GM23248 (cell line): ENCODE results near the gene AMDHD1.

Source experiments
- EZH2 ChIP-seq: fragments of 200-600 bp; sonication (generic); IDR thresholded peaks from 2 replicates; pipeline ENCODE4 v1.6.1; 2018; ENCODE audit warnings: antibody characterized with exemption, mild to moderate bottlenecking; ENCODE audit not compliant: insufficient read depth, poor library complexity, severe bottlenecking
- EZH2phosphoT487 ChIP-seq: fragments of 200-600 bp; sonication (generic); IDR thresholded peaks from 2 replicates; pipeline ENCODE4 v1.6.1; 2018; ENCODE audit warnings: antibody characterized with exemption, moderate library complexity, mild to moderate bottlenecking, low read depth; ENCODE audit not compliant: insufficient read depth

DNA sequence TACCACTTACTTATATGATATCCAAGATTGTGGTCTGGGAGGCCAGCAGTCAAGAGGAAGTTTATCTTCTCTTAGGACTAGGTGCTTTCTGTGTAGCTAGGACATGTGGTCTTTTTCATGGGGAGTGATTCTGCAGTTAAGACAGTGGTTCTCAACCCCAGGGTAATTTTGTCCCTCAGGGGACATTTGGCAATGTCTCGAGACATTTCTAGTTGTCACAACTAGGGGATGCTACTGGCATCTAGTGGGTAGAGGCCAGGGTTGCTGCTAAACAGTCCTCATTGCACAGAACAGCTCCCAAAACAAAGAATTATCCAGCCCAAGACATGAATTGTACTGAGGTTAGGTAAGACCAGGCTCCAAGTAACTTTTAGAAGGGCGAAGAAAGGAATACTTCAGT lies 20.0 kb downstream of the AMDHD1 start:
- TF ChIP-seq EZH2phosphoT487 (no peak), EZH2 (no peak)
